ENCODE measurements around the gene PAX2. TPM values are rescaled to one million over a fixed set of nuclear protein-coding genes. Genes with fewer than 3 reads are reported as not detected.

PAX2 gene
- total and polyA plus RNA-seq, 4 donors: not detected

DNA sequence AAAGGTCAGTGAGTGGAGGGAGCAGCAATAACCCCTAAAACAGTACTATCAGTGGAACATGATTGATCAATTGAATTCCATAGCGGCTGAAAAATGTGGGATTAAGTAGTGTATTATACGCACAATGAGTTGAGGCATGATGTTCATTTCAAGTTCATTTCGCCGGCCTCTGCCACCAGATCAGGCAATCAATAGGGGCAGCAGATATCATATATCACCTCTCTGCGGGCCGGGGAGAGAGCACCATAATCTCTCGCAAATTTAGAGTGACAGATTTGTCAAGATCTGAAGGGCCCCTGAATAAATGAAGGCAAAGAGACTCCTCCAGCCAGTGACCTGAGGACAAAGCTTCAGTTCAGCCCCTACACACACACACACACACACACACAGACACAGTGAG is 58.5 kb downstream of the PAX2 start:
- Histone ChIP-seq H3K4me1 (ENCODE audit: control insufficient read depth in 1 of 2, insufficient read depth in 2 of 2, low read length in 2 of 2) (no peaks in the 10 kb centered on the region), H3K9me3 (ENCODE audit: control insufficient read depth, low read length) (no peaks in the 10 kb centered on the region), H3K27ac (ENCODE audit: low read depth in 1 of 2, low read length in 2 of 2) (no peak overlapping the region), H3K27me3 (ENCODE audit: control insufficient read depth in 1 of 2, insufficient read depth in 2 of 2, low read length in 1 of 2) (no peaks in the 10 kb centered on the region), H3K4me3 (ENCODE audit: low read length in 2 of 2) (no peak overlapping the region), H3K36me3 (ENCODE audit: control insufficient read depth in 1 of 2, insufficient read depth in 2 of 2, low read length in 1 of 2) (no peaks in the 10 kb centered on the region)
- intact Hi-C loops (cut with DNase I): no loop called here
- DNase-seq (peak in 1 of 2 donors; percentile 20), ATAC-seq (ENCODE audit: low FRiP score) (no peak)
- WGBS, 2 donors: 46 to 49% methylated on average over 7 of the region's 7 CpGs

GRCh38 chr10:100805543-100806355 is 60.4 kb downstream of the PAX2 start:
- Histone ChIP-seq H3K9me3 (ENCODE audit: control insufficient read depth, low read length) (no peaks in the 10 kb centered on the region), H3K36me3 (ENCODE audit: control insufficient read depth in 1 of 2, insufficient read depth in 2 of 2, low read length in 1 of 2) (no peaks in the 10 kb centered on the region), H3K27ac (ENCODE audit: low read depth in 1 of 2, low read length in 2 of 2) (no peak overlapping the region), H3K27me3 (ENCODE audit: control insufficient read depth in 1 of 2, insufficient read depth in 2 of 2, low read length in 1 of 2) (no peaks in the 10 kb centered on the region), H3K4me1 (ENCODE audit: control insufficient read depth in 1 of 2, insufficient read depth in 2 of 2, low read length in 2 of 2) (no peaks in the 10 kb centered on the region), H3K4me3 (ENCODE audit: low read length in 2 of 2) (no peak overlapping the region)
- ATAC-seq (ENCODE audit: low FRiP score): no peak
- intact Hi-C loops (cut with DNase I): no loop called here
- DNase-seq: peak in 1 of 2 donors; percentile 62
- WGBS, 2 donors: 56 to 58% methylated on average over 14 of the region's 14 CpGs

DNA sequence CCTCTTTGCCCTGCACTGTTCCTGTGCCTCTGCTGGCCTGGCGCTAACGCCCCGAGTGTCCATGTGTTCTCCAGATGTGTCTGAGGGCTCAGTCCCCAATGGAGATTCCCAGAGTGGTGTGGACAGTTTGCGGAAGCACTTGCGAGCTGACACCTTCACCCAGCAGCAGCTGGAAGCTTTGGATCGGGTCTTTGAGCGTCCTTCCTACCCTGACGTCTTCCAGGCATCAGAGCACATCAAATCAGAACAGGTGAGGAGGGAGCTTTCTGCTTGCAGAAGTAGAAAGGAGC is 60.9 kb downstream of the PAX2 start:
- Histone ChIP-seq H3K27ac (ENCODE audit: low read depth in 1 of 2, low read length in 2 of 2) (no peak overlapping the region), H3K36me3 (ENCODE audit: control insufficient read depth in 1 of 2, insufficient read depth in 2 of 2, low read length in 1 of 2) (no peaks in the 10 kb centered on the region), H3K4me3 (ENCODE audit: low read length in 2 of 2) (no peak overlapping the region), H3K27me3 (ENCODE audit: control insufficient read depth in 1 of 2, insufficient read depth in 2 of 2, low read length in 1 of 2) (no peaks in the 10 kb centered on the region), H3K4me1 (ENCODE audit: control insufficient read depth in 1 of 2, insufficient read depth in 2 of 2, low read length in 2 of 2) (no peaks in the 10 kb centered on the region), H3K9me3 (ENCODE audit: control insufficient read depth, low read length) (no peaks in the 10 kb centered on the region)
- no peak for DNase-seq
- intact Hi-C loops (cut with DNase I): no loop called here
- 50 to 62% methylated on average over 8 of the region's 8 CpGs for WGBS, 2 donors
- no peak for ATAC-seq (ENCODE audit: low FRiP score)

DNA sequence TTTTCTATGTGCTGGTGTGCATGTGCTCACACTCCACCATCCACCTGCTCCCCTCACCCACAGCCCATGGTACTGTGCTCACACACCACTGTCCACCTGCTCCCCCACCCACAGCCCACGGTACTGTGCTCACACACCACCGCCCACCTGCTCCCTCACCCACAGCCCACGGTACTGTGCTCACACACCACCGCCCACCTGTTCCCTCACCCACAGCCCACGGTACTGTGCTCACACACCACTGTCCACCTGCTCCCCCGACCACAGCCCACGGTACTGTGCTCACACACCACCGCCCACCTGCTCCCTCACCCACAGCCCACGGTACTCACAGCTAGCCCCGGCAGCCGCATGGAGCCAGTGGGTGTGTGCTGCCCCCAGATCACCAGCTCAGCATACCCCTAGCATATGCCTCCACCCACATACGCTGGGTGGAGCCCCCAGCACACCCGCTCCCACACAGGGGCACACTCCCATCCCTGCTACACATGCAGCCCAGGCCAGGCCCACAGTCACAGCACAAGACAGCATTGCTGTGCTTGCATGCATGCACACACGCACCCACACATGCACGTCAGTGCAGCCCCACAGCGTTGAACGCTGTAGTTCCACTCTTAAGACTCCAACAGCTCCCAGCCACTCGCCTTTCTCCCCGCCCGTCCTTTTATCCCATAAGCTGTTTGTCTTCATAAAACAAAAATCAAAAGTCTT is 62.0 kb downstream of the PAX2 start:
- ATAC-seq (ENCODE audit: low FRiP score) (no peak), DNase-seq (peak in 1 of 2 donors; percentile 51)
- intact Hi-C loops (cut with DNase I): no loop called here
- WGBS, 2 donors: 74 to 78% methylated on average over 20 of the region's 20 CpGs
- Histone ChIP-seq H3K4me3 (ENCODE audit: low read length in 2 of 2) (no peak overlapping the region), H3K36me3 (ENCODE audit: control insufficient read depth in 1 of 2, insufficient read depth in 2 of 2, low read length in 1 of 2) (no peaks in the 10 kb centered on the region), H3K27me3 (ENCODE audit: control insufficient read depth in 1 of 2, insufficient read depth in 2 of 2, low read length in 1 of 2) (no peaks in the 10 kb centered on the region), H3K9me3 (ENCODE audit: control insufficient read depth, low read length) (no peaks in the 10 kb centered on the region), H3K4me1 (ENCODE audit: control insufficient read depth in 1 of 2, insufficient read depth in 2 of 2, low read length in 2 of 2) (no peaks in the 10 kb centered on the region), H3K27ac (ENCODE audit: low read depth in 1 of 2, low read length in 2 of 2) (no peak overlapping the region)

DNA sequence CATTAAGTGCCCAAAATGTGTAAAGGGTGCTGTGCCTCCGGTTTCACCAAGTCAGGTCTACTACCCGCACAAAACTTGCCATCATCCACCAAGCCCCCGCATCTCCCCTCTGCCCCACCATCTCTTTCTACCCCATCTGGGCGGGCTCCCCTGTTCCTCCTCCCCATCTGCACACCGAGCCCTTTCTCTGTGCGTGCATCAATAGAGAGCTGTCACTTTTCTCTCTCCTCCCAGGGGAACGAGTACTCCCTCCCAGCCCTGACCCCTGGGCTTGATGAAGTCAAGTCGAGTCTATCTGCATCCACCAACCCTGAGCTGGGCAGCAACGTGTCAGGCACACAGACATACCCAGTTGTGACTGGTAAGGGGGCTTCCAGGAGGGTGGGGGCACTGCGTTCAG is 63.5 kb downstream of the PAX2 start:
- H3K9me3 ChIP-seq (ENCODE audit: control insufficient read depth, low read length): no peaks in the 10 kb centered on the region
- no peak for ATAC-seq (ENCODE audit: low FRiP score)
- 65 to 70% methylated on average over 10 of the region's 10 CpGs for WGBS, 2 donors
- no peaks in the 10 kb centered on the region for H3K27me3 ChIP-seq (ENCODE audit: control insufficient read depth in 1 of 2, insufficient read depth in 2 of 2, low read length in 1 of 2)
- no peak overlapping the region for H3K27ac ChIP-seq (ENCODE audit: low read depth in 1 of 2, low read length in 2 of 2)
- no peak overlapping the region for H3K4me3 ChIP-seq (ENCODE audit: low read length in 2 of 2)
- intact Hi-C loops (cut with DNase I): no loop called here
- H3K4me1 ChIP-seq (ENCODE audit: control insufficient read depth in 1 of 2, insufficient read depth in 2 of 2, low read length in 2 of 2): no peaks in the 10 kb centered on the region
- no peaks in the 10 kb centered on the region for H3K36me3 ChIP-seq (ENCODE audit: control insufficient read depth in 1 of 2, insufficient read depth in 2 of 2, low read length in 1 of 2)
- no peak for DNase-seq

DNA sequence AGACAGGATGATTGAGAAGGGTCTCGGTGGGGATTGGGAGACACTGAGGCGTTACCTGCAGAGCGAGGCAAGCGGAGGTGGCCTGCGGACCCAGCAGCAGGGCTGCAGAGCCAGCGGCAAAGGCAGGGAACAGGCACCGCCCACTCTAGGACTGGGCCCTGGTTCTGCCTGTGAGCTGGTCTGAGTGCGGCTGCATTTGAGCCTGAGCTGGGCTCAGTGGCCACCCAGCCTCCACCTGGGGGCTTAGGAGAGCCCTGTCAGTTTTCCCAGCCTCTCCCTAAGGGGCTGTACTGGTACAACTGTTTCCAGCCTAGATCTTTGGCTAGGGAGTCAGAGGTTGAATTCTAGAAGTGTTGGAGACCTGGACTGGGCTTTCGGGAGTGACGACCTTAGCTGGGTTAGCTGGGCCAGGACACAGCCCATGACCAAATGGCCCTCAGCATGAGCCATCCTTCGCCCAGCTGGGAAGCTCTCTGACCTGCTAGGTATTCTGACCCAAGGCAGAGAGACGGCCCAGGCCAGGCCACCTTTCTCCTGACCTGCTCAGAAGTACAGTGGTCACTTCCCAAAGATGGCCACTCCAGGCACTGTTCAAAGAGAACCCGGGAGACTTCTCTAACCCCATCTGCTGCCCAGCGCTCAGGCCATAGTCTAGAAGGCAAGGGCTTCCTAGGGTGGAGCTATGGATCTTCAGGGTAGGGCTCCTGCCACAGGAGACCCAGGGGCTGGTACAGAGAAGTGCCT is 64.9 kb downstream of the PAX2 start:
- 61 to 76% methylated on average over 14 of the region's 14 CpGs for WGBS, 2 donors
- H3K4me1 ChIP-seq (ENCODE audit: control insufficient read depth in 1 of 2, insufficient read depth in 2 of 2, low read length in 2 of 2): no peaks in the 10 kb centered on the region
- ATAC-seq (ENCODE audit: low FRiP score) (no peak), DNase-seq (peak in 1 of 2 donors; percentile 38)
- intact Hi-C loops (cut with DNase I): no loop called here
- no peaks in the 10 kb centered on the region for H3K27me3 ChIP-seq (ENCODE audit: control insufficient read depth in 1 of 2, insufficient read depth in 2 of 2, low read length in 1 of 2)
- H3K36me3 ChIP-seq (ENCODE audit: control insufficient read depth in 1 of 2, insufficient read depth in 2 of 2, low read length in 1 of 2): no peaks in the 10 kb centered on the region
- no peaks in the 10 kb centered on the region for H3K9me3 ChIP-seq (ENCODE audit: control insufficient read depth, low read length)
- H3K27ac ChIP-seq (ENCODE audit: low read depth in 1 of 2, low read length in 2 of 2): no peak overlapping the region
- H3K4me3 ChIP-seq (ENCODE audit: low read length in 2 of 2): no peak overlapping the region

GRCh38 chr10:100810835-100811116 is 65.4 kb downstream of the PAX2 start:
- H3K27ac ChIP-seq (ENCODE audit: low read depth in 1 of 2, low read length in 2 of 2): no peak overlapping the region
- ATAC-seq (ENCODE audit: low FRiP score) (no peak), DNase-seq (no peak)
- WGBS, 2 donors: 81 to 87% methylated on average over 7 of the region's 7 CpGs
- no peaks in the 10 kb centered on the region for H3K9me3 ChIP-seq (ENCODE audit: control insufficient read depth, low read length)
- H3K36me3 ChIP-seq (ENCODE audit: control insufficient read depth in 1 of 2, insufficient read depth in 2 of 2, low read length in 1 of 2): no peaks in the 10 kb centered on the region
- H3K4me3 ChIP-seq (ENCODE audit: low read length in 2 of 2): no peak overlapping the region
- no peaks in the 10 kb centered on the region for H3K27me3 ChIP-seq (ENCODE audit: control insufficient read depth in 1 of 2, insufficient read depth in 2 of 2, low read length in 1 of 2)
- intact Hi-C loops (cut with DNase I): no loop called here
- H3K4me1 ChIP-seq (ENCODE audit: control insufficient read depth in 1 of 2, insufficient read depth in 2 of 2, low read length in 2 of 2): no peaks in the 10 kb centered on the region

DNA sequence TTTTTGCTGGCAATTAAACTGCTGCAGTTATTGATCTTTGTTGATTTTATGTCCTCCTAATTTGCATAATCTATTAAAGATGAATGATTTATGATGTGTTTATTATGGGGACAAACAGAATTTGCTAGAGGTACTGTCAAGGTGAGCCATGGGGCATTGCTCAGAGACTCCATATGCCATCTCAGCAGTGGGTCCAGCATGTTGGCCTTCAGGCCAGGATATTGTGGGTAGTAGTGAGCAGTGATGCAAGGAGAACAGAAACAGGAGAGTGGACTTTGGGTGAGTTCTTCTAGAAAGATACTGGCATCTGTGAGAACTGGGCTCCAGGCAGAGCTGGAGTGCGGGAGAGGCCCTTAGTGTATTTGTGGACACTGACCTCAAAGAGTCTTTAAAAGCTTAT is 65.9 kb downstream of the PAX2 start:
- intact Hi-C loops (cut with DNase I): no loop called here
- WGBS, 2 donors: 94 to 100% methylated on average over 1 of the region's 1 CpG
- Histone ChIP-seq H3K9me3 (ENCODE audit: control insufficient read depth, low read length) (no peaks in the 10 kb centered on the region), H3K27ac (ENCODE audit: low read depth in 1 of 2, low read length in 2 of 2) (no peak overlapping the region), H3K4me3 (ENCODE audit: low read length in 2 of 2) (no peak overlapping the region), H3K27me3 (ENCODE audit: control insufficient read depth in 1 of 2, insufficient read depth in 2 of 2, low read length in 1 of 2) (no peaks in the 10 kb centered on the region), H3K36me3 (ENCODE audit: control insufficient read depth in 1 of 2, insufficient read depth in 2 of 2, low read length in 1 of 2) (no peaks in the 10 kb centered on the region), H3K4me1 (ENCODE audit: control insufficient read depth in 1 of 2, insufficient read depth in 2 of 2, low read length in 2 of 2) (no peaks in the 10 kb centered on the region)
- DNase-seq: peak in 1 of 2 donors; percentile 3
- ATAC-seq (ENCODE audit: low FRiP score): no peak
